ACHN (cell line): ENCODE data around the gene HTR4.

Experiments
- DNase-seq: peaks from one replicate; pipeline ENCODE4 v3.0.0-alpha.2; 2015
- in situ Hi-C: cut with HindIII; loops from 2 replicates; pipeline ENCODE4 v1.10.0; 2017; ENCODE audit warnings: low sequenced_read_pairs, low pct_ligation_motif_present, low pct_unique_long_range_greater_than_20kb

The HTR4 gene

DNA sequence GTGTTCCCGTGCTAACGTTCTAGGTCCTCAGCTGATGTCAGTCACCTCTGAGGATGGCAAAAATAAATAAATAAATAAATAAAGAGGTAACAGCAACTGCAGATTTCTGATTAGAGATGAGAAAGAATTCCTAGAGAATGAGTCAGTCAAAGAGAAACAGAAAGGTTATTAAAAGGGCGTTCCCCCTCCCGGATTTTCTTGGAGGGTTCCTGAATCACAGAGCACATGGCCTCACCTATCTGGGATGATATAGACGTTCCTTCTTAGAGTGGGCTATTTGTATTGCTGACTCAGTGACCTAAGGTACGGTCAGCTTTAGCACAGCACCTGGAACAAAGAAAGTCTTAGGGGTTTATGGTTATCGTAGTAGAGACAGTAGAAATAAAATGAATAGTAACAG, 30.6 kb downstream of the HTR4 start:
- no peak for DNase-seq
- in situ Hi-C loops = no loop called here

DNA sequence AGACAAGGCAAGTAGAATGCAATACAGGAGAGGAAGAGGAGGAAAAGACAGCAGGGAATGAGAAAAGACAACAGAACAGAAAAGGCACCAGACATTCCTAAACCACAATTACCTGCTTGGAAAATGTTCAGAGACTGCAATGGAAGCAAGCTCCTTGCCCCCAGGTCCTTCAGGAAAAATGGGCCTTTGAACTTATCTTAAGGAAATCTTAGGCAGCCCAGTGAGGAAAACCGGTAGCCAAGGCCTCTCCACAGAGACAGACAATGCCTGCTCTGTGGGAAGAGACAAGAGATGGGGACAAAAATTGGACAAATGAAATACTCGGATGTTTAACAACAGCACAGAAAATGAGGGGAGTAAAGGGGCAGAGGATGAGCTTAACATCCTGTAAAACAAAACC, 31.2 kb downstream of the HTR4 start:
- no peak for DNase-seq

GRCh38 chr5:148620696-148621095, 33.6 kb downstream of the HTR4 start:
- in situ Hi-C loops = no loop called here

More for the DNA sequence above, 31.2 kb downstream of the HTR4 start:
- in situ Hi-C loops = no loop called here

DNA sequence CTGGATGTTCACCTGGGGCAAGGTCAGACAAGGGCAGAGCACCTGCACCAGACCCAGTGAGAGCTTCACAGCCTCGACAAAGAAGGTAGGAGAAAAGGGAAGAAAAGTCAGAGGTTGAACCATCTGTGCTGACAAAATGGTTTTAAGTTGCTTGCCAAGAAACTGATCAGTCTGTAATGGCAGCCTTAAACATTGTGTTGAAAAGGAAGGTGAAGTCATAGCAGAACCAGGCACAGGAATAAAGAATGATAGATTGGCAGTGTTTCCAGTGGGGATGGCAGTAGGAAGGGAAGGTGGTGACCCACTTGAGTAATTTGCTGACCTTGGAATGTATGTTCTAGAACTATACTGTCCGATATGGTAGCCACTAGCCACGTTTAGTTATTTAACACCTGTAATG, 34.2 kb downstream of the HTR4 start:
- in situ Hi-C loops = no loop called here
- DNase-seq = no peak

More at GRCh38 chr5:148620696-148621095, 33.6 kb downstream of the HTR4 start:
- no peak for DNase-seq

- no peak for DNase-seq
- in situ Hi-C loops = no loop called here
Observed at GRCh38 chr5:148619484-148619883, 34.8 kb downstream of the HTR4 start.

DNA sequence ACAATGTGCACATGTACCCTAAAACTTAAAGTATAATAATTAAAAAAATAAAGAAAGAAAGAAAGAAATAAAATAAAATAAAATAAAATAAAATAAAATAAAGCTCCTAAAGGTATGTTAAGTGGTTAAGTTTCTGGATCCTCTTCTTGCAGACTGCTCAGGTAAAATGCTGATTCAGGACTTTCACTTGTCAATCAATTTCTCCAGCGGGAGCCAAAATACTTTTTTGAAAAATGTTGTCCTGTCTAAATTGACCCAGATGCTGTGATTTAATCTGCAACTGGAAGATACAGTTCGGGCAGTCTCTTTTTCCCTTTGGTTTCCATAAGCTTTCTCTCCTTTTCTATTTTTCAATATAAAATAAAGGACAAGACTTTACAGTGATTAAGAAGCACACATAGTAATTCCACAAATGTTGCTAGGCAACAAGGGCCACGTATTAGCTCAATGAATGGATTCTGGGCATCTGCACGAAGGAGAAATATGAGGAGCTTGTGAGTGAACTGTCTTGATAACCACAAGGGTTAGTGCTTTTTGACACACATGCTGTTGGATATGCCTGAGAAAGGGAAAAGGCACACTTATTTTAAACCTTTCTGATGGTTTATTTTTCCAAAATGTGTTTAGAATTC, 38.6 kb downstream of the HTR4 start:
- no peak for DNase-seq
- in situ Hi-C loops = no loop called here

DNA sequence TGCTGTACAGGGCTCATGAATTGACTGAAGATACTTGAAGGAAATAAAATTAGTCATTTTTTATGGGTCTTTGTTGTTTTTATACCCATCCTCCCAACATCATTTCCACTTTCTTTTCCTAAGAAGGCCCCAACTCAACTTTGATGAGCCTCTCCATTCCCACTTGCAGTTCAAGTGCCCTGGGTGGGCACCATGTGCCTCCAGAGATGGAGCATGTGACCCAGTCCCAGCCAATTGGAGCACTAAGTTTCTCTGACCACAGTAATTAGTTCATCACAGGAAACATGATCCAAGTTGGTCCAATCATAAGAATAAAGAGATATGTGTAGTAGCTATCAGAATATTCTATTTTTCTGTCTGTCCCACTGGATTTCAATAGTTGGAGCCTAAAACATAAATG, 46.9 kb downstream of the HTR4 start:
- in situ Hi-C loops = no loop called here
- DNase-seq = no peak

- in situ Hi-C loops = no loop called here
- no peak for DNase-seq
Observed at GRCh38 chr5:148606296-148606695, 48.0 kb downstream of the HTR4 start.

- in situ Hi-C loops = no loop called here
- DNase-seq = no peak
Observed at GRCh38 chr5:148599187-148599586, 55.1 kb downstream of the HTR4 start.

DNA sequence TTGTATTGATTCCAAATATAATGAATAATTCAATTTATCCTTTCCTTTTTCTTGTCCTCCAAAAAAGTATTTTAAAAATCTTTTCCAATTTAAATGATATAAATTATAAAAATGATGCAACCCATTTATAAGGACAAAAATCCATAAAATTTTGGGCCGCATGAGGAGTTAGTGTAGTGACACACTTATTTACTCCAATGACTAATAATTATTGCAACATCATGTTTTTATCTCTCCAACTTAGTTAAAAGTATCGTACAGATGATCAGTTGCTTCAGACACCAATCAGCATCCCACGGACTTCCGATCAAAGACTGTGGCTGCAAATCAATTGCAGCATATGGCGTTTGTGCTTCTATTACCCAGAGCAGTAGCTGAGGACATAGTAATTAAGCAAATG, 58.6 kb downstream of the HTR4 start:
- DNase-seq = no peak
- in situ Hi-C loops = no loop called here

- in situ Hi-C loops = no loop called here
- no peak for DNase-seq
Observed at GRCh38 chr5:148586796-148587195, 67.5 kb downstream of the HTR4 start.

DNA sequence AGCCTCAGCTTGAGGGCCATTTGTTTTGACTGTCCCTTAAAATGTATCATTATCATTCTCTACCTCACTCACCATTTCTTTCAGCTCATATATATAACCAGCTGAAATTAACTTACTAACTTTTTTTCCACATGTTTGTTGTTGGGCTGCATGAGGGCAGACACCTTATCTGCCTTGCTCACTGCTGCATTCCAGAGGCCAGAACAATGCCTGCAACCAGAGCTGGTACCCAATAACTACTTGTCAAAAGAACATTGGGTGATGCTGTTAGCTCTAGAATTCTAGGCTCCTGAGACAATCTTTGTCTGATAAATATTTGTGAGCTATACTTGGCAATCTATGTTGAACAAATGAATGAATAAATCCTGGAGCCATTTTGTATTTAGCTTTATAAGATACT, 68.3 kb downstream of the HTR4 start:
- in situ Hi-C loops = no loop called here
- no peak for DNase-seq

DNA sequence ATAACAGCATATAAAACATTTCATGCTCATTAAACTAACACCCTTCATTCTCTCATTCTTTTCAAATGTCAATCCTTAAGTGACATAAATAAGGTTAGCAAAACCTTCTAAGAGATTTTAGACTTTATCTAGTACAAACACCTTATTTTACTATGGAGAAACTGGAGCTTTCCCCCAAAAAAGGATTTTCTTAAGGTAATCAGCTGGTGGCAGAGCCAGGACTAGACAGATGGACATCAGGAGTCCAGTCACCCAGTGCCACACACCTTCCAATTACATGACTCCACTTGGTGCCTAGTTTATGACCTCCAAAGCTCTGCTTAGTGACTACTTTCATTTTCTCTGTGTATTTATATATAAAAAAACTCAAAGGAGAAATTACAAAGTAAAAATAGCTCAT, 70.2 kb downstream of the HTR4 start:
- in situ Hi-C loops = no loop called here
- DNase-seq = no peak

- DNase-seq = no peak
- in situ Hi-C loops = no loop called here
Observed at GRCh38 chr5:148583421-148583965, 70.8 kb downstream of the HTR4 start.

DNA sequence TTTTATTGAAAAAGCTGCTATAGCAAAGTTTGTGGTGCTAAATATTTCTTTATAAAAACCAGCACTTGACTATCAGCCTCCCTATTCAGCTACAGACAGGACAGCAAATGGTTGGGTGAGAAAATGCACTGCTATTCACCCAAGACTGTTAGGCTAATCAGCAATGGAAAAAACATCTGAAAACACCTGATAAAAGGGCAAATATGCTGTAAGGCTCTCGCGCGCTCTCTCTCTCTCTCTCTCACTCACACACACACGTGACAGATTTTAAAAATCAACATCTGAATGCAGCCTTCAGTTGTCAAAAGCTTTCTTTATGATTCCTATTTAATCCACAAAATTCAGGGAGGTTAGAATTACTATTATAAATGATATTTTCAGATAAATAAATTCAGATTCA, 80.2 kb downstream of the HTR4 start:
- DNase-seq = no peak
- in situ Hi-C loops = no loop called here

- DNase-seq = no peak
- in situ Hi-C loops = no loop called here
Observed at GRCh38 chr5:148573374-148573773, 81.0 kb downstream of the HTR4 start.

DNA sequence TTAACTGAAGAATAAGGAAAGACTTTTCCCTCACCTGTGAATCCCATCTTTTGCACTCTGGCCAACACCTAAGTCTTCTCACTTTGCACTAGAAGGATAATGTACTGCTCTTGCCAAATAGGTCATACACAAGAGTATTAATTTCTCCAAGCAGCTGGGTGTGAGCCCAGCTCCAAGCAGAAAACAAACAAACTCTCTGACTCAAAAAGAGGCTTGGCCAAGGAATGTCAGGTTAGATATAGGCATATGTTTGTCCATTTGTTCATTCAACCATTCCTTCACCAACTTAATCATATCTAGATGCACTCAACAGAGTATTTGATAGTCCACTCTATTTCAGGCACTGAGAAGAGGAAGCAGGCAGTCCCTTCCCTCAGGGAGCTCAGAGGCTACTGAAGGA, 84.4 kb downstream of the HTR4 start:
- in situ Hi-C loops = no loop called here
- DNase-seq = no peak

DNA sequence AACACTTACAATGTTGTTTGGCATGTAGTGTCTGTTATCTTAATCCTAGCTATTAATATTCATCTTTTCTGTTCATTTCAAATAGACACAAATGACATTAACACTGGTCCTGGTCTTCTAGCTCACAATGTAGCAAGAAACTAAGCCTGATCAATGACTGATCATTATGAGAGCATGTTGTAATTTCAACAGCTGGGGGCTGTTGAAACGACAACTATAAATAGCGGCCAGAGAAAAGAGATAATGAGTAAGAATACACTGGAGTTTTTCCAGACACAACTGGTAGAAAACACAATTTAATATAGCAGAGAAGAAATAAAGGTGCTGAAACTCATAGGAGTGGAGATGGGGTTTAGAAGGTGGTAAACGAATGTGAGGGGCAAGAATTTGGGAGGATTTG, 89.2 kb downstream of the HTR4 start:
- DNase-seq = no peak
- in situ Hi-C loops = no loop called here

- in situ Hi-C loops = no loop called here
- no peak for DNase-seq
Observed at GRCh38 chr5:148563021-148563420, 91.3 kb downstream of the HTR4 start.

DNA sequence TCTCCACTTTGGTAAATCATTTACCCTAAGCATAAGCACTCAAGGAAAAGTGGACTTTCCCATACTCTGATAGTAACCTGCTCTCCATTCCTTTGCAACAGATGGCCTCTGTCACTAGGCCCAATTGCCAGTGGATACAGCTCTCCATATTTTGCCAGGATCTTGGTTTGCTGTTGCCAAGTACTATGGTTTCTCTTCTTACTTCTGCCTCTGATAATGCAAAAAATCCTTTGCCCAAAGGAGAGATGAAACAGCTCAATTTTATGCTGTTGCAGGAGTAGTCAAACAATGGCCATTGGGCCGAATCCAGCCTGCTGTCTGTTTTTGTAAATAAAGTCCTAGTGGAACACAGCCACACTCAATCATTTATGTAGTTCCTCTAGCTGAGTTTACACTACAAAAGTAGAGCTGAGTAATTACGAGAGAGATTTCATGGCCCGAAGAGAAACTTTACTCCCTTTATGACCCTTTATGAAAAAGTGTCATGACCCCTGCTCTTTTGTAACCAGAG, 92.5 kb downstream of the HTR4 start:
- in situ Hi-C loops = no loop called here
- DNase-seq = no peak

GRCh38 chr5:148559461-148559860, 94.9 kb downstream of the HTR4 start:
- no peak for DNase-seq
- in situ Hi-C loops = no loop called here
